ENCODE measurements around the gene USP28.

GRCh38 chr11:113895367-113896155, 20.2 kb upstream of the USP28 start:
- TF ChIP-seq, protein P1, sequence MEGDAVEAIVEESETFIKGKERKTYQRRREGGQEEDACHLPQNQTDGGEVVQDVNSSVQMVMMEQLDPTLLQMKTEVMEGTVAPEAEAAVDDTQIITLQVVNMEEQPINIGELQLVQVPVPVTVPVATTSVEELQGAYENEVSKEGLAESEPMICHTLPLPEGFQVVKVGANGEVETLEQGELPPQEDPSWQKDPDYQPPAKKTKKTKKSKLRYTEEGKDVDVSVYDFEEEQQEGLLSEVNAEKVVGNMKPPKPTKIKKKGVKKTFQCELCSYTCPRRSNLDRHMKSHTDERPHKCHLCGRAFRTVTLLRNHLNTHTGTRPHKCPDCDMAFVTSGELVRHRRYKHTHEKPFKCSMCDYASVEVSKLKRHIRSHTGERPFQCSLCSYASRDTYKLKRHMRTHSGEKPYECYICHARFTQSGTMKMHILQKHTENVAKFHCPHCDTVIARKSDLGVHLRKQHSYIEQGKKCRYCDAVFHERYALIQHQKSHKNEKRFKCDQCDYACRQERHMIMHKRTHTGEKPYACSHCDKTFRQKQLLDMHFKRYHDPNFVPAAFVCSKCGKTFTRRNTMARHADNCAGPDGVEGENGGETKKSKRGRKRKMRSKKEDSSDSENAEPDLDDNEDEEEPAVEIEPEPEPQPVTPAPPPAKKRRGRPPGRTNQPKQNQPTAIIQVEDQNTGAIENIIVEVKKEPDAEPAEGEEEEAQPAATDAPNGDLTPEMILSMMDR (IDR thresholded peaks at IDR 0.05) = no peak
- TF ChIP-seq POLR2A (IDR thresholded peaks at IDR 0.05) (no peak), POLR2AphosphoS5 (IDR thresholded peaks at IDR 0.05) (no peak), EP300 (IDR thresholded peaks at IDR 0.05) (no peak)
